NK-92 (cell line): Measurements from ENCODE around the gene SWAP70.

ENCODE experiments used
- DNase-seq: peaks from one replicate; lab custom pipeline; 2025; ENCODE audit not compliant: unreplicated experiment; lab: John Stamatoyannopoulos, UW

The SWAP70 gene

DNA sequence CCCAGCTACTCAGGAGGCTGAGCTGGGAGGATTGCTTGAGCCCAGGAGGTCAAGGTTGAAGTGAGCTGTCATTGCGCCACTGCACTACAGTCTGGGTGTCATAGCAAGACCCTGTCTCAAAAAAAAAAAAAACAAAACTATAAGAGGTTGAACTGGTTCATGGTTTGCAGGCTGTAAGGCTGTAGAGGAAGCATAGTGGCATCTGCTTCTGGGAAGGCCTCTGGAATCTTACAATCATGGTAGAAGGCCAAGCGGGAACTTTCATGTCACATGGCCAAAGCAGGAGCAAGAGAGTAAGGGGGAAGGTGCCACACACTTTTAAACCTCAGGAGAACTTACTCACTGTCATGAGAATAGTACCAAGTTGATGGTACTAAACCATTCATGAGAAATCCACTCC, 109.6 kb downstream of the SWAP70 start:
- no peak for DNase-seq

DNA sequence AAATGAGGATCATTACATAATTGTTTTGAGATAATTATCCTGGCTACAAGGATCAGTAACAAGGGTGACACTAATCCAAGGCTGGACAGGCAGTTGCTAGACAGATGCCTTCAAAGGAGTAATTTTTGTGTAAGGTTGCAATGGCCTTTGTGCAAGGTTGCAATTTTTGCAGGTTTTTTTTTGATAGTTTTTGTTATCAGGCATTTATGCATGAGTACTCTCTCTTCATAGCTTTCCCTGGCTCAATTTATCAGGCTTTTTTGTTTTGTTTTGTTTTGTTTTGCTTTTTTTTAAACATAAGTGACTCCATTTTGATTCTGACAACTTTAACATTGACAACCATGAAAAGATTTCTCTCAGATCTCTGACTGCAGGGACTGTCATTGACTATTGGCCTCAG, 110.2 kb downstream of the SWAP70 start:
- no peak for DNase-seq

DNA sequence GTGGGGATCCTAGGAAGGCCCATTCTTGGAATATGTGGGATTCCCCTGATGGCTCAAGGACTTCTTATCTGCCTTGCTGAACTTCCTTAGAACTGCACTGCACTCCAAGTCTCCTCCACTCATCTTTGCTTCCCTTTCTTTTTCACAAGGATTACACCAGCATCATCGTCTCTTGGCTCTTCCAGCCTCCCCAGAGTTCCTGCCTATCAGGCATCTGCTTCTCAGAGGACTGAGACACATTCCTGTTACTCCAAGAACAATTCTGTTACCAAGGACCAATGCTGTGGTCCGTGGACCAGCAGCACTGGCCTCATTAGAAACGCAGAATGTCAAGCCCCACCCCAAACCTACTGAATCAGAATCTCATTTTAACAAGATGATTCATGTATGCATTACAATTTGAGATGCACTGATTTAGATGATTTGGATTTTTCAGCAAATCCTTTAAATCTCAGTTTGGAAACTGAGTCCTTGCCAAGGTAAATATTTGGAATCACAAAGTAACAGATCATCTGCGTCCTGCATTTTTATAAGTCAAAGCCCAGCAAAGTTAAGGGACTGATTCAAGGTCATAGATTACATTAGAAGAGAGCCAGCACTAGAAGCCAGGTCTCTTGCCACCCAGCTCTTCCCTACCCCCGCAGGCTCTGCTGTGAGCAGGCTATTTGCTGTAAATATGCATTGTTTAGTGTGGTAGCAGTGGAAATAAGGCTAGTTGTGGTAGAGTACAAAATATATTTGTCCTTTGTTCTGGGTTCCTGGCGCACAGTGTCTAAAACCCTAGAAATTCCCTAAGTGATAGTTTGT, 110.9 kb downstream of the SWAP70 start:
- no peak for DNase-seq

DNA sequence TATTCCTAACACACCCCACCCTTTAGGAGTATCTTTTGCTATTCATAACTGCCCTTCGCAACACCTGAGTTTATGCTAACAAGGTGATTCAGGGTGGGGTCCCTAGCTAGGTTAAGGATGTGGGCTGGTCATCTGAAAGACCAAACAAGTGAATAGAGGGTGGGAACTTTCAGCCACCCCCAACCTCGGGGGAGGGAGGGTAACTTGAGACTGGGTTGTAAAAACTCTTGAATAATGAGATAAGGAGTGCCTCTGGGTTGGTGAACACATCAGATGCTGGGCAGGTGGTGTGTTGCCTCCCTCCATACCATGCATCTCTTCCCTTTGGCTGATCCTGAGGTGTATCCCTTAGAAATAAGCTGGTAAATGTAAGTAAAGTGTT, 111.5 kb downstream of the SWAP70 start:
- no peak for DNase-seq

DNA sequence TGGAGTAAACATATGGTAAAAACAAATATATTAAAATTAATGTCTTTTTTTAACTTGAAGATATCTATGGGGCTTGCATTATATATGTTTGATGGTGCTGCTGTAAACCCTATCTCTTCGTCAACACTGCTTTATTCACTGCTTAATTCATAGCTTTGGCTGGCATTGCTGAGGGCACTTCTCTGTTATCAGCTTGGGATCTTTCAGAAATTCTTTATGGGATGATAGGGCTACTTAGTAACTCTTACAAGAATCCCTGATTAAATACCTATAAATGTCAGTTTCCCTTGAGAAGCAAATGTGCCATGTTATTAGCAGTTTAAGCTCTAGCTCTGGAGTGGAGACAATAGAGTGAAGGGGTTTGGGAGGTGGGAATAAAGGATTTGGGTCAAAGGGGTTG, 112.3 kb downstream of the SWAP70 start:
- DNase-seq: no peak

DNA sequence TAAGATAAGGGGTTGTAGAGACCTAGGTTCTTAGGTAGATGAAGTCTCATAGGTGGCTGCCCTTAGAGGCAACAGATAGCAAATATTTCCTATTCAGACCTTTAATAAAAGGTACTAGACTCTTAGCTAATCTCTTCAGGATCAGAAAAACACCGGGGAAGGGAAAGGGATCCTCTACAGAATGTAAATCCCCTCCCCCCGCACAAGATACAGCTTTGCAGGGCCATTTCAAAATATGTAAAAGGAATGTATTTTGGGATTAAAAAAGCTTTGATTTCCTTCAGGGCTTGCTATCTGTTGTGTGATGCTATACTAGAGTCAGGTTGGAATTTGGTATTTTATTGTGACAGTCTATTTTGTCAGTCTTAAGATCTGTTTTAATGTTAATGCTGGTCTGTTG, 113.2 kb downstream of the SWAP70 start:
- DNase-seq: no peak

DNA sequence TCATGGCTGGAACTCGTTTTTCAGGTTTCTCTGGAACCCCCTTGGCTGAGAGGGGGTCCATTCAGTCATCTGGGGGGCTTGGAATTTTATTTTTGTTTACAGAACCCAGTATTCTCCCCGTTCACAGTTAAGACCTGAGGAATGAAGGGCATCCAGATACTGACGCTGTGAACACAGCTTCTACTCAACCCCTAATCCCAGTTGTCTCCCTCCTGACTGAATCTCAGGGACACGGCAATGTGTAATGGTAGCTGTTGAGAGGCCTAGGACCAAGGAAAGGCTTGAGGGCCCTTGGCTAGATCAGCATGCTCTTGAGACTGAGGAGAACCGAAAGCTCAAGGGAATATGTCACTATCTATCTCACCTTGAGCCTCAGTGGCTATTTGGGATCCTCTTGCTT, 113.6 kb downstream of the SWAP70 start:
- no peak for DNase-seq

DNA sequence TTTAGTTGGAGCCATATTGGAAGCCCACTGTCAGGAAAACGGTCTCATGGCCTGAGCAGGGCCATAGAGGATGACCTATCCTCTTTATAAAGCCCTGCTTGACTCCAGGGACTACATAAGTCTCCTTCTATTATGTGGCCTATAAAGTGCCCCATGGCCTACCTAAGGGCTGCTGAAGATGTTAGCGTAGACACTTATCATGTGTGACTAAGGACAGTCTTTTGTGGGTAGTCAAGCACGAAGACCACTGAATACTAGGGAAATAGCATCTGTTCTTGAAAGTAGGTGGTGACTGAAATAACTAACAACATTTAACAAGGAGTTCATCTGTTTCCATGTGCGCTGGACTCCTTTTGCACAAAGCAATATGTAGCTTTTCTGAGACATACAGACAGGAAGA, 117.1 kb downstream of the SWAP70 start:
- no peak for DNase-seq

DNA sequence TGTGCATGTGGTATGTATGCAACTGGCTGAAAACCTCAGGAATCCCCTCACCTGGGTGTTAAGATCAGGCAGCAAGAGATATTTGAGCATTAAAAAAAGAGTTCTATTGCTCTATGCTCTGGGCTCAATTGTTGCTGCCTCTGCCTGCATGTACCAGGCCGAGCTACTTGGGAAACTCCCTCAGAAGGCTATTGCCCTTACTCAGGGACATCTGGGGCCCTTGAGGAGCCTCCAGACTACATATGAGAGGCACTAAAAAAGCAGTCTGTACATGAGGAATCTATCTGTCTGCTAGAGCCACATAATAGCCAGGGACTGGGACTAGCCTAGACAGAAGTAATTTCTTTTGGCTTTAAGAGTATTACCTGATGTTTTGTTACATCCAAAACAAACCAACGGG, 120.1 kb downstream of the SWAP70 start:
- DNase-seq: no peak

DNA sequence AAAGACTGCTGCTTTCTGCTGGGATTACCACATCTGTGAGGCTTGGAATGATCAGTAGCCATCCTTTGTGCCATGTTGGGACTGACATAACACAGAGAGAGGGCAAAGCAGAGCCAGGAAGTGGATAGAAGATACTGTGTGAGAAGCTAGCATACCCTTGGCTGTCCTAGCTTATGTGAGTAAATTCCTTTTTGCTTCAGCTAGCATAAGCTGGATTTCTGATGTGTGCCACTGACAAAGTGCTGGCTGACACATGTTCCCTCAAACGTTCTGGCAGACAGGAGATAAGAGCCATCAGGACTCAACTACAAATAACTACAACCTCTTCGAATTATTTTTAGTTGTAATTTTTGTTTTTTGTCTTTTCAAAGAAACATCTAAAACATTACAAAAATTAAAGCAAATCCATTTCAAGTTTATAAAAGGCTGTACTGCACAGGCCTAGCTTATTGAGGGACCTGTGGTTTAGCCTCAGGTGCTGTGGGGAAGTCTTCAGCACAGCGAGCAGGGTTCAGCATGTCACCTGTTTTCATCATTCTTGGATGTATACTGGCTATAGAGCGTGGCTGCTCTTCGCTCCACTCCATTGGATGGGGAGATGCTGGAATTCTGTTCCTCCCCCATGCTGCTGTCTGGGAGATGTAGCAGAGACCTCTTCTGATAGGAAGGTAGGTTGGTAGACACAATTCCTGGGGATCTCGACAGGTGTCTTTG, 120.9 kb downstream of the SWAP70 start:
- no peak for DNase-seq

DNA sequence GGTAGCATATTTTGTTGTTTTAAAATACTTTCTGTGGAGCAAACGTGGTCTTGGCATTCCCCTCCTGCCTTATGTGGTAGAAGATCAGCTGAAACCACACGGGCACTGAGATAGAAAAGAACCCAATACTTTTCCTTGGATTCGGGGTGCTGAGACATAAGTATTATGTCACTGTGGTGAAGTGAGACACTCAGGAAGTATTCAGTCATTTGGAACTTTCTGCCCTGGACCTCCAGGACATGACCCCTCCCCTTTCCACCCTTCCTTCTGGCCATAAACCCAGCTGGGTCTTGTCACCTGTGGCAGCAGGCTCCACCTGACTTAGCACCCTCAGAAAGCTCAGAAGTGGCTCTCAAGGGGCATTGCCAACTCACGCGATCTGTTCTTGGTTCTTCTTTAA, 123.4 kb downstream of the SWAP70 start:
- DNase-seq: no peak

DNA sequence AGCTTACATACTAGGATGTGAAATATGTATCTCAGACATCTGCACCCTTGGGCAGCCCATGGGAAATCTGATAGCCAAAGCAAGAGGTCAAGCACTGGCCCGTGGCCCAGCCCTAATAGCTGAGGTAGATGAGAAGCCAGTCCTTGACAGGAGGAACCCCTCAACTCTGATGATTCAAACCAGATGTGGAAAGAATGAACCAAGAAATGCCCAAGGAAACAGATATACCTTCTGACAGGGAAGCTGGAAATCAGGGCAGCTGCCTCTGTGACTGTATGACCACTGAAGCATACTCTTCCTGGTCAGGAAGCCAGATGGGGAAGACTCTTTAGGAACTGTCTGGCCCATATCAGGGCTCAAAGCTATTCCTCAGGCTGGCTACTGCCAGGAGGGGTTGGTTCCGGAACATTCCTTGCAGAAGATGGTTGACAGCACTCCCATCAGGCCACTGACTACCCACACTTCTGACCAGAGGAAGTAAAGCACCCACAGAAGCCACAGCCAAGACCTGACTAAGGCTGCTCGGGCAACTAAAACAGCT, 124.2 kb downstream of the SWAP70 start:
- no peak for DNase-seq

DNA sequence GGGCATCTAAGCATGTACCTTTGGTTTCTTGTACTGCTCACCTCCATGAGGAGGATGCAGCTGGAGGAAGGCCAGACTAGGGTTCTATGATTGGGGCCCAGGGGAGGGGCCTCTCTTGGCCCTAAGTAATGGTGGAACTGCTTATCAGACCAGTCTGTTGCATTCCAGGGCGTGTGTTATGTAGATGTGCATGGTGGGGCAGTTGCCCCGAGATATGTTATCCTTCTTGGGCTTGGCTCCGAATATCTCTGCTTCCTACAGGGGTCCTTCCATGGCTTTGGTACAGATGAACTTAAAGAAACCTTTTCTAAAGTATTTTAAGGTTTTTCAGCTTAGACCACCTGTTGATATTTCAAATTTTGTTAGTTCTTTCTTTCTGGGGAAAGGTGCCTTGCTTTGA, 126.0 kb downstream of the SWAP70 start:
- no peak for DNase-seq

DNA sequence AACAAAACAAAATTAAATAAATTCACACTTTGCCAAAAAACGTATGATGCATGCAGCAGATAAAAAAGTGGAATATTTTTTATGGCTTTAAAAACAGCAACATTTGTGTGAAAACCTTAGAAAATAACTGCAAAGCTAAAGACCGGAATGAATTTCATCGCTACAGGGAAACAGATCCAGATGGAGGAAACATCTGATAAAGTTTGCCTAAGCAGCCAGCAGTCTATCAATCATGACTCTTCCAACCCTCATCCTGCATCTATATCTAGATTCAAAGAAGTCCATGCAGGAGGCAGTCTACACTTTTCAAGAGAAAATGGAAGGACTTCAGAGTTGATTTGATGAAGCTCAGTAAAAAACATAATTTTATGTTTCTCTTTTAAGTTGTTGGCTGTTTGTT, 126.8 kb downstream of the SWAP70 start:
- no peak for DNase-seq

DNA sequence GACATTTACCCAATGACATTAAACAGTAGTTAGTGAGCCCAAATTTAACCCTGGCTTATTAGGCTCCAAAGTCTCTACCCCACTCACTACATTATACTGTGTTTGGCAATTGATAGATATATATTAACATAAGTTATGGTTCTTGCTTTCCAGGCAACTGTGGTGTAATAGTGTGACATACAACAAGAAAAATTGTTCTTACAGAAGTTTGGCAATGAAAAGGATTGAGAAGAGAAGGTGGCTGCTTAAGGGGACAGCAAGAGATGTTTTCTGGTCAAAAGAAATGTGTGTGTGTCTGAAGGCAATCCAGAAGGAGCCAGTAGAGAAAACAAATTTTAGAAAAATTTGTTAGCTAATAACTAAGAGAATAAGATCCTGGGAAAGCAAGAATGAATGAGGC, 132.4 kb downstream of the SWAP70 start:
- DNase-seq: no peak

DNA sequence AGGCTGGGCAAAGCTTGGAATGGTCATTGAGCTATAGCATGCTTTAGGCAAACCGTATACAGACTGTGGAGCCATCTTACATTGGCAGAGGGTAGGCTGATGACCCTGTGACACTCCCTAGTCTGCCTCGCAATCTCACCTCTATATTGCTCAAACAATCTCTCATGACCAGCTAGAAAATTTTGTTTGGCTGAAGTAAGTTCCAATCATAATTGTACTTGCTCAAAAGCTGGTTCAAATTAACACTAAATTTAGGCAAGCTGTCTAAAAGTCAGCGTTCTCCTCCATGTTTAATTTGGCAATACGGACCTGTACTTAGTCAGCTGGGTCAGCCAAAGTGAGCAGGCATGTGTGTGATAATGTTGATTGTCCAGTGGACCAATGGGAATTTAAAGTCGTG, 133.0 kb downstream of the SWAP70 start:
- DNase-seq: no peak

DNA sequence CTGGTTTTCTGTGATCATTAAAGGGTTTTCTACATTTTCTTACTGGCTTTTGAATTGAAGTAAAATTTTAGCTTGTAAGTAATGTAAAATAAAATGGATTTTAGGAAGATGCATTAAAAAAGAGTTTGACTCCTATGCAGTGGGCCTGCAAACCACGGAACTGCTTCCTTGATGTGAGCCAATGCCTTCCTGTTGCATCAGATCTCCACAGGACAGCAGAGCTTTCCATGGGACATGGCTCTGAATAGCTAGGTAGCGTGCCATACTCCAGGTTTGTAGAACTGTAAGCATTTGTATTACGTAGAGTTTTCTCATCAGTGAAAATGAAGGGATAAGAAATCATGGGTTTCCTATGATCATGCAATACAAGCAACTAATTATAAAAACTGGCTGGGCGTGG, 133.4 kb downstream of the SWAP70 start:
- DNase-seq: no peak

DNA sequence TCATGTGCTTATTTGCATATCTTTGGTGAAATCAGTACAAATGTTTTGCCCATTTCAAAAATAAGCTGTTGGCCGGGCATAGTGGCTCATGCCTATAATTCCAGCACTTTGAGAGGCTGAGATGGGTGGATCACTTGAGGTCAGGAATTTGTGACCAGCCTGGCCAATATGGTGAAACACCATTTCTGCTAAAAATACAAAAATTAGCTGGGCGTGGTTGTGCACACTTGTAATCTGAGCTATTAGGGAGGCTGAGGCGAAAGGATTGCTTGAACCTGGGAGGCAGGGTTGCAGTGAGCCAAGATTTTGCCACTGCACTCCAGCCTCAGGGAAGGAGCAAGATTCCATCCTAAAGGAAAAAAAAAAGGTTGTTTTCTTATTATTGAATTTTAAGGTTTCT, 136.0 kb downstream of the SWAP70 start:
- no peak for DNase-seq

DNA sequence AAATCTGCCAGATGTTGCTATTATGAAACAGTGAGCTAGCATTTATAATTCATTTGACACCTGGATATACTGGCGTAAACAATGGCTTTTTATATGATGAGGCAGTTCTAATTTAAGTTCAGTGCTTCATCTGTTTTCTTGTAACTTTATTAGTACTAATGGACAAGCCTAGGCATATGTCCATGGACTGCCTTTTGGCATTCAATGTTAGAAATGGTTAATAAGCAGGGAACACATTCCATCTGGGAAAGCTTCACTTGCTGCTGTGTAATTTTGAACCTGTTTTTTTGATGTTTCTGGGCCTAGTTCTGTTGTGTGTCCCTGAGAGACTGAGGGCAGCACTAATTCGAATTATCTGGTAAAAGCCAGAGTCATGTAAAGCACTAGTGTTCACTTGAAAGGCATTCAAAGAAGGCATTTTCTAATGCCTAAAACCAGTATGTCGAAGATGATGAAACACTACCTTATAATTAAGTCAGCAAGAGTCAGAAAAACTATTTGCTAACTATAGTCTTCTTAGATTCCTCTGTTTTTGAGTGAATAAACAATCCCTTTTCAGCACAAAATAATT, 138.5 kb downstream of the SWAP70 start:
- no peak for DNase-seq
